Stomach (tissue), 9 donors: ENCODE measurements around the gene EPS8L2. TPM values are rescaled to one million over a fixed set of nuclear protein-coding genes. Genes with fewer than 3 reads are reported as not detected.
A peak's percentile ranks its signal among the peaks of the same experiment; 100 is the strongest.

Experiments used
- DNase-seq, 2 donors: peaks; one replicate each; pipeline versions ENCODE4 v3.0.0 to v3.0.0-alpha.2; 2013 to 2019
- H3K27ac ChIP-seq, 5 donors: fragments of 200-600 bp in 4 of 5; sonication (generic) in 4 of 5; one replicate each; pipeline ENCODE4 v1.5.1; 2013 to 2019; ENCODE audit warnings: mild to moderate bottlenecking in 1 of 5, moderate library complexity in 1 of 5
- H3K27me3 ChIP-seq, 3 donors: fragments of 200-600 bp; sonication (generic); one replicate each; pipeline ENCODE4 v1.5.1; 2017 to 2019; ENCODE audit warnings: mixed run types in 1 of 3
- H3K36me3 ChIP-seq, 4 donors: fragments of 200-600 bp; sonication (generic); 1 replicate in 3 of 4; 2 replicates in 1 of 4; pipeline ENCODE4 v1.5.1; 2016 to 2019
- H3K4me1 ChIP-seq, 4 donors: fragments of 200-600 bp; sonication (generic); one replicate each; pipeline ENCODE4 v1.5.1; 2016 to 2019
- H3K4me3 ChIP-seq, 4 donors: fragments of 200-600 bp; sonication (generic) in 3 of 4; one replicate each; pipeline ENCODE4 v1.5.1; 2016 to 2019; ENCODE audit warnings: mild to moderate bottlenecking in 1 of 4
- H3K9me3 ChIP-seq, 4 donors: fragments of 200-600 bp; sonication (generic); one replicate each; pipeline ENCODE4 v1.5.1; 2016 to 2019
- EP300 ChIP-seq: sonication (generic); formaldehyde crosslinking; IDR thresholded peaks from one replicate; pipeline ENCODE4 v1.6.1; 2017; ENCODE audit warnings: antibody characterized with exemption
- POLR2A ChIP-seq, 4 donors: fragments of 450-650 bp; IDR thresholded peaks; one replicate each; pipeline ENCODE4 v1.6.1; 2016; ENCODE audit warnings: antibody characterized with exemption in 4 of 4, control low read depth in 2 of 4, mild to moderate bottlenecking in 1 of 4, moderate library complexity in 1 of 4
- POLR2AphosphoS5 ChIP-seq, 3 donors: sonication (generic); formaldehyde crosslinking; IDR thresholded peaks; one replicate each; pipeline ENCODE4 v1.6.1; 2016; ENCODE audit warnings: antibody characterized with exemption in 3 of 3
- WGBS, 5 donors: extraction: QIAGEN DNeasy Blood & Tissue Kit in 3 of 5; methylation state at CpG; one replicate each; pipeline versions ENCODE4 v1.1.5 to v1.1.7; 2013 to 2018; 5-methylcytosine and 5-hydroxymethylcytosine counted together
- intact Hi-C: fragments of 100-400 bp; cut with DNase I; formaldehyde crosslinking; loops from one replicate; pipeline ENCODE4 v1.15.1; 2023; ENCODE audit warnings: low total_unique reads
- polyA plus RNA-seq, 3 donors: library from polyadenylated mRNA; stranded (reverse); fragments of 200-250 nt; gene quantifications; one replicate each; pipeline ENCODE4 v1.2.3, GENCODE V29; 2013
- total RNA-seq, 5 donors: library from RNA; depleted of rRNA; stranded (reverse); fragments of >200 nt; gene quantifications; one replicate each; pipeline versions ENCODE4 v1.1.0 to v1.2.3, GENCODE V29; 2014 to 2016
- TF ChIP-seq, protein P1 (sequence below), 7 experiments: fragments of 450-650 bp in 4 of 7; fragments of 200-600 bp in 3 of 7; sonication (generic) in 3 of 7; IDR thresholded peaks; one replicate each; pipeline ENCODE4 v1.5.1; 2016 to 2019; ENCODE audit warnings: antibody characterized with exemption in 7 of 7, control low read depth in 2 of 7, mild to moderate bottlenecking in 1 of 7
- donor health status: healthy with polysubstance abuse.
- donor health status: Bipolar disorder and iron deficiency.
- donor health status: healthy.

The EPS8L2 gene
- total and polyA plus RNA-seq, 8 donors, result 45.0 to 617 (median 180) TPM

DNA sequence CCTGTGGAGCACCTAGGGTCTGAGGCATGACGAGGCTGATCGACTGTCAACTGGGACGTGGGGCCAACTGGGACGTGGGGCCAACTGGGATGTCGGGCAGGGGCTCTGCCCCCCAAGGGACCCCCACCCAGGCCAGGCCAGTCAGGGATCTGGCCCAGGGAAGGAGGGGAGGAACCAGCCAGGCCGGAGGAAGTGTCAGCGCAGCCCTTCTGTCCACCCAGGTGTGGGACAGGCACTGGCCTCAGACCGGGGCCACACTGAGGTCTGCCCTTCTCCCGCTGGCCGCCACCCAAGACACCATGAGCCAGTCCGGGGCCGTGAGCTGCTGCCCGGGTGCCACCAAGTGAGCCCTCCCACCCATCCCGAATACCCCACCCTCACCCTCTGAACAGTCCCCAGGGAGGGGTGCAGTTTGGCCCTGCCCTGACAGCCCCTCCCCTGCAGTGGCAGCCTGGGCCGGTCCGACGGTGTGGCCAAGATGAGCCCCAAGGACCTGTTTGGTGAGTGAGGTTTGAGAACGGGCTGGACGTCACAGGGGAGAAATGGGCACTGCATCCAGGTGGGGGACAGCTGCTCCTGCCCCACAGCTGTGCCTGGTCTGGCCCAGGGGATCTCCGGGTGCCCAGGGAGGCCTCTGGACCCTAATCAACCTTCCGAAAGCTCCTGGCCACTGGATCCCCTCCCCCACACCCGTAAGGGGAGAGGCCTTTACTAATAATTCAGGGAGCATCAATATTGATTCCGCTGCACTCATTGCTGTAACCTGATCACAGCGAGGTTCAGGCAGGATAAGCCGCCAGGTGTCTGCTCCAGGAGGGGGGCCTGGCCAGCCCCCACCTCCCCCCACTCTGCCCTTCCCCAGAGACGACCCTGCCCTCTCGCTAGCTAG, 3.3 kb downstream of the EPS8L2 start:
- H3K36me3 ChIP-seq, result peaks cover 0 to 6% (median 2%) of the 10 kb centered on the region in 4 donors
- no peak overlapping the region for H3K4me3 ChIP-seq
- intact Hi-C loops, result no loop called here
- H3K4me1 ChIP-seq, result peaks cover 49 to 85% (median 83%) of the 10 kb centered on the region in 4 donors
- peak overlapping the region; percentile 30 to 94 (median 55) for H3K27ac ChIP-seq
- peaks cover 0 to 61% (median 11%) of the 10 kb centered on the region in 3 donors for H3K27me3 ChIP-seq
- no peaks in the 10 kb centered on the region for H3K9me3 ChIP-seq
- DNase-seq, result peak in 1 of 2 donors; percentile 39
- TF ChIP-seq, protein P1, sequence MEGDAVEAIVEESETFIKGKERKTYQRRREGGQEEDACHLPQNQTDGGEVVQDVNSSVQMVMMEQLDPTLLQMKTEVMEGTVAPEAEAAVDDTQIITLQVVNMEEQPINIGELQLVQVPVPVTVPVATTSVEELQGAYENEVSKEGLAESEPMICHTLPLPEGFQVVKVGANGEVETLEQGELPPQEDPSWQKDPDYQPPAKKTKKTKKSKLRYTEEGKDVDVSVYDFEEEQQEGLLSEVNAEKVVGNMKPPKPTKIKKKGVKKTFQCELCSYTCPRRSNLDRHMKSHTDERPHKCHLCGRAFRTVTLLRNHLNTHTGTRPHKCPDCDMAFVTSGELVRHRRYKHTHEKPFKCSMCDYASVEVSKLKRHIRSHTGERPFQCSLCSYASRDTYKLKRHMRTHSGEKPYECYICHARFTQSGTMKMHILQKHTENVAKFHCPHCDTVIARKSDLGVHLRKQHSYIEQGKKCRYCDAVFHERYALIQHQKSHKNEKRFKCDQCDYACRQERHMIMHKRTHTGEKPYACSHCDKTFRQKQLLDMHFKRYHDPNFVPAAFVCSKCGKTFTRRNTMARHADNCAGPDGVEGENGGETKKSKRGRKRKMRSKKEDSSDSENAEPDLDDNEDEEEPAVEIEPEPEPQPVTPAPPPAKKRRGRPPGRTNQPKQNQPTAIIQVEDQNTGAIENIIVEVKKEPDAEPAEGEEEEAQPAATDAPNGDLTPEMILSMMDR (IDR thresholded peaks at IDR 0.05), result no peak
- TF ChIP-seq EP300 (no peak), POLR2A (IDR thresholded peaks at IDR 0.05) (no peak), POLR2AphosphoS5 (IDR thresholded peaks at IDR 0.05) (no peak)
- WGBS, 5 donors, result 43 to 65% (median 52%) methylated on average over 15 to 27 of the region's 27 CpGs

DNA sequence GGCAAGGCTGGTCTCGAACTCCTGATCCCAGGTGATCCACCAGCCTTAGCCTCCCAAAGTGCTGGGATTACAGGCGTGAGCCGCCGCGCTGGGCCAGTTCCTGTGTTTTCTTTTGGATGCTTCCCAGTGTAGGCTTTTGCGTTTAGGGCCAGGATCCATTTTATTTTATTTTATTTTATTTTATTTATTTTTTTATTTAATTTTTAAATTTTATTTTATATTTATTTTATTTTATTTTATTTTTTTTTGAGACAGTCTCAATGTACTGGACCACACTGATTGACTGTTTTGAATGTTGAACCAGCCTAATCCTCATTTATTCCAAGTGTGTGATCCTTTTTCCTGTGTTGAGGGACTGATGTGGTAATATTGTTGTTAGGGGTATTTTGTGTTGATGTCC, 8.4 kb downstream of the EPS8L2 start:
- no peak for DNase-seq
- 95 to 99% (median 98%) methylated on average over 6 of the region's 6 CpGs for WGBS, 5 donors
- no peaks in the 10 kb centered on the region for H3K9me3 ChIP-seq
- no peak overlapping the region for H3K4me3 ChIP-seq
- H3K4me1 ChIP-seq, result peaks cover 15 to 37% (median 33%) of the 10 kb centered on the region in 4 donors
- peaks cover 0 to 26% (median 0%) of the 10 kb centered on the region in 3 donors for H3K27me3 ChIP-seq
- H3K27ac ChIP-seq, result no peak overlapping the region
- intact Hi-C loops, result no loop called here
- H3K36me3 ChIP-seq, result no peaks in the 10 kb centered on the region
- TF ChIP-seq EP300 (no peak), POLR2AphosphoS5 (IDR thresholded peaks at IDR 0.05) (no peak), POLR2A (IDR thresholded peaks at IDR 0.05) (no peak)
- TF ChIP-seq, protein P1 (IDR thresholded peaks at IDR 0.05), result no peak

DNA sequence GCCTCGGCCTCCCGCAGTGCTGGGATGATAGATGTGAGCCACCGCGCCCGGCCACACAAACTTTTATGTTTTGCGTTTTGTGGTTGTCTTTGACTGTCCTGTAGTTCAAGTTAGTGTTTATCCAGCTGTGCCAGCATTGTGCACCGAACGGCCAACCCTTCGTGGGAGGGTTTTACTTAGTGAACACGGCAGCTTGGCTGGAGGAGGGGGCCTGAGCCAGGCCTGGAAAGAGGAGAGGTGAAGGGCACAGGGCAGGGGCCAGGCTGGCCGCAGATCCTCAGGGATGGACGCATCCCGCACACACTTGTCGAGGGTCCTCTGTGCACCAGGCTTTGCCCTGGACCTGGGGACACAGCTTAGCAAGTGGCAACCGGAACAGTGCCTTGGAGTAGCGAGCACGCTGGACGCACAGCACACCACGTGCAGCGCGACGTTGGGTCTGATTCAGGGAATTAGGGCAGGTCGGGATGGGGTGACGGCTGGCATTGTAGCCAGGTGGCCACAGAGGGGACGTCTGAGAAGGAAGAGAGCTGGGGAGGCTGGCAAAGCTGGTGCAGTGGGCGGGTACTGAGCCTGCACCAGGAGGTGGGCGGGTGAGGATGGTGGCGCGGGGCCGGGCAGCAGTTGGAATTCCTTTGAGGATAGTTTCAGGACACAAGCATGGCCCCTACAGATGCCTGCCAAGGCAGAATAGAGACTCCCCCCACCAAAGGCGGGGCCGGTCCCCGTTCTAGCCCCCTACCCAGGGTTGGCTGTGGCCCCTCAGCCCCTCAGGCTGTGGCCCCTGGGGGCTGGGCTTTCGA, 13.4 kb downstream of the EPS8L2 start:
- Histone ChIP-seq H3K27ac (no peak overlapping the region), H3K4me3 (no peak overlapping the region), H3K36me3 (peaks cover 3 to 29% (median 20%) of the 10 kb centered on the region in 4 donors), H3K27me3 (peaks cover 0 to 54% (median 30%) of the 10 kb centered on the region in 3 donors), H3K4me1 (peaks cover 17 to 43% (median 29%) of the 10 kb centered on the region in 4 donors), H3K9me3 (no peaks in the 10 kb centered on the region)
- intact Hi-C loops, result loop anchor here (10.0 kb wide), 1 partner anchor 55 kb away; no protein-coding TSS in a partner anchor
- TF ChIP-seq POLR2A (IDR thresholded peaks at IDR 0.05), result no peak
- TF ChIP-seq, protein P1 (IDR thresholded peaks at IDR 0.05), result no peak
- no peak for TF ChIP-seq EP300
- TF ChIP-seq POLR2AphosphoS5 (IDR thresholded peaks at IDR 0.05), result no peak
- 71 to 83% (median 80%) methylated on average over 28 to 34 of the region's 34 CpGs for WGBS, 5 donors
- DNase-seq, result no peak
